K562 (cell line): ENCODE measurements around the gene GUCY1A1. TPM values are rescaled to one million over a fixed set of nuclear protein-coding genes. Genes with fewer than 3 reads are reported as not detected.

Experiments used
- ATAC-seq: fragments of 200-7000 bp; cut with Tn5 transposase; 3 replicates; pipeline ENCODE4 v1.9.1; 2020; ENCODE audit warnings: moderate library complexity
- BruUV-seq: library from RNA; stranded (reverse); fragments of 400-500 nt; replicated peaks from 2 replicates; lab custom pipeline; 2021; lab: Mats Ljungman, UMichigan
- CTCF ChIA-PET: fragments of 300-600 bp; formaldehyde crosslinking; extraction: SDS; loops from one replicate; lab custom pipeline; 2021; ENCODE audit warnings: low intra/inter-chr PET ratio; lab: Yijun Ruan, JAX
- POLR2A ChIA-PET: fragments of 300-600, 350-650 bp; sonication (Branson Sonifier 250); formaldehyde crosslinking; extraction: SDS; loops from one replicate; lab custom pipeline; 2021; ENCODE audit warnings: antibody characterized with exemption, inconsistent platforms; lab: Yijun Ruan, JAX
- DNase-seq, 4 experiments: peaks; one replicate each; pipeline versions ENCODE4 v3.0.0 to v3.0.0-alpha.2; 2011 to 2018; ENCODE audit warnings: low spot score in 3 of 4, mixed read lengths in 3 of 4; ENCODE audit errors: extremely low read depth in 1 of 4
- FAIRE-seq: peaks from 2 replicates; lab custom pipeline; 2011; peaks lifted over from hg19 to GRCh38; lab: Jason Lieb, UNC
- H2AFZ ChIP-seq: 2 replicates; pipeline ENCODE4 v1.6.0; 2011; ENCODE audit warnings: low read depth, low read length, control low read depth, inconsistent platforms
- H3K27ac ChIP-seq: fragments of 200-600 bp; 3 replicates; pipeline ENCODE4 v1.8.0; 2011; ENCODE audit warnings: low read depth, mild to moderate bottlenecking, control low read depth, inconsistent platforms, low read length, moderate library complexity, mixed read lengths; ENCODE audit errors: extremely low read depth
- H3K27me3 ChIP-seq, 2 experiments: fragments of 300-600 bp in 1 of 2; 2 replicates in 1 of 2; 3 replicates in 1 of 2; pipeline versions ENCODE4 v1.6.0 to v1.8.0; 2011; ENCODE audit warnings: inconsistent platforms in 2 of 2, low read length in 2 of 2, mild to moderate bottlenecking in 1 of 2, mixed read lengths in 1 of 2, moderate library complexity in 1 of 2; ENCODE audit not compliant: control insufficient read depth in 2 of 2, insufficient read depth in 2 of 2
- H3K36me3 ChIP-seq: fragments of 300-600 bp; 3 replicates; pipeline ENCODE4 v1.8.0; 2011; ENCODE audit warnings: mild to moderate bottlenecking, low read length, inconsistent platforms; ENCODE audit not compliant: control insufficient read depth, insufficient read depth
- H3K4me1 ChIP-seq, 2 experiments: fragments of 200-600 bp in 1 of 2; replicated peaks in 1 of 2; 2 replicates in 1 of 2; 3 replicates in 1 of 2; pipeline versions ENCODE4 v1.5.1 to v1.8.0; 2011; ENCODE audit warnings: inconsistent platforms in 2 of 2, low read length in 2 of 2, mild to moderate bottlenecking in 1 of 2, mixed read lengths in 1 of 2, moderate library complexity in 1 of 2; ENCODE audit not compliant: control insufficient read depth in 2 of 2, insufficient read depth in 2 of 2
- H3K4me2 ChIP-seq: 2 replicates; pipeline ENCODE4 v1.6.1; 2011; ENCODE audit warnings: low read length, control low read depth, inconsistent platforms, mixed read lengths; ENCODE audit not compliant: insufficient read depth
- H3K4me3 ChIP-seq: fragments of 200-600 bp; sonication (generic), shearing (Covaris generic); 2 replicates; pipeline ENCODE4 v1.5.1; 2016; ENCODE audit warnings: control low read depth, inconsistent platforms
- H3K79me2 ChIP-seq: fragments of 200-600 bp; 3 replicates; pipeline ENCODE4 v1.8.0; 2011; ENCODE audit warnings: low read length, inconsistent platforms; ENCODE audit not compliant: control insufficient read depth, insufficient read depth
- H3K9ac ChIP-seq, 2 experiments: 2 replicates each; pipeline versions ENCODE4 v1.6.0 to v1.6.1; 2011; ENCODE audit warnings: low read depth in 2 of 2, low read length in 2 of 2, control low read depth in 1 of 2, inconsistent platforms in 1 of 2, mild to moderate bottlenecking in 1 of 2, mixed read lengths in 1 of 2; ENCODE audit not compliant: insufficient read depth in 1 of 2
- H3K9me1 ChIP-seq: one replicate; pipeline ENCODE4 v1.6.0; 2011; ENCODE audit warnings: inconsistent platforms, mild to moderate bottlenecking, low read length, moderate library complexity; ENCODE audit not compliant: control insufficient read depth, insufficient read depth
- H3K9me3 ChIP-seq: replicated peaks from 2 replicates; pipeline ENCODE4 v1.5.1; 2011; ENCODE audit warnings: low read depth, low read length, inconsistent platforms; ENCODE audit not compliant: control insufficient read depth, insufficient read depth
- H4K20me1 ChIP-seq: replicated peaks from 2 replicates; pipeline ENCODE4 v1.6.1; 2011; ENCODE audit warnings: low read length, inconsistent platforms, mixed read lengths; ENCODE audit not compliant: control insufficient read depth, insufficient read depth
- ATF2 ChIP-seq: sonication (generic); formaldehyde crosslinking; IDR thresholded peaks from 2 replicates; pipeline ENCODE4 v1.8.1; 2022; ENCODE audit warnings: missing genetic modification reagents
- C11orf30 ChIP-seq: fragments of 450-650 bp; IDR thresholded peaks from 2 replicates; pipeline ENCODE4 v1.6.1; 2016; ENCODE audit warnings: low read depth, mild to moderate bottlenecking
- CHD2 ChIP-seq: IDR thresholded peaks from 2 replicates; pipeline ENCODE4 v1.6.1; 2011; ENCODE audit warnings: low read depth, low read length
- CREB5 ChIP-seq: fragments of 250-450 bp; sonication (Bioruptor Pico); IDR thresholded peaks from 2 replicates; pipeline ENCODE4 v1.5.0; 2020; ENCODE audit warnings: mild to moderate bottlenecking
- NCOA1 ChIP-seq: fragments of 450-650 bp; IDR thresholded peaks from 2 replicates; pipeline ENCODE4 v1.6.1; 2016; ENCODE audit warnings: low read depth
- NFIC ChIP-seq: fragments of 450-650 bp; IDR thresholded peaks from 2 replicates; pipeline ENCODE4 v1.6.1; 2017; ENCODE audit warnings: mild to moderate bottlenecking, inconsistent platforms
- POLR2AphosphoS2 ChIP-seq: IDR thresholded peaks from 2 replicates; pipeline ENCODE4 v1.6.1; 2012; ENCODE audit warnings: low read length, improper control_type of control experiment
- SP1 ChIP-seq: sonication (generic); formaldehyde crosslinking; IDR thresholded peaks from 2 replicates; pipeline ENCODE4 v1.8.1; 2022; ENCODE audit warnings: mild to moderate bottlenecking, missing genetic modification reagents
- ZNF75A ChIP-seq: fragments of 450-650 bp; formaldehyde crosslinking; IDR thresholded peaks from 2 replicates; pipeline ENCODE4 v1.4.0; 2020; ENCODE audit warnings: mild to moderate bottlenecking
- WGBS: fragments of 100-300 bp; shearing (Covaris generic); methylation state at CpG from one replicate; pipeline ENCODE4 v1.1.6; 2016; ENCODE audit warnings: low coverage, mixed read lengths; ENCODE audit not compliant: insufficient coverage; ENCODE audit errors: missing lambda C conversion rate; 5-methylcytosine and 5-hydroxymethylcytosine counted together
- in situ Hi-C: fragments of 300-500 bp; cut with MboI; formaldehyde crosslinking; loops from 4 replicates; pipeline ENCODE4 v1.15.0; 2018; ENCODE audit warnings: inconsistent platforms, mixed read lengths
- intact Hi-C: fragments of 100-400 bp; cut with micrococcal nuclease; formaldehyde crosslinking; loops from 2 replicates; pipeline ENCODE4 v1.14.2; 2022
- polyA plus RNA-seq, 8 experiments: library from polyadenylated mRNA; depleted of rRNA in 4 of 8; stranded (reverse) in 5 of 8; unstranded in 3 of 8; fragments of >200 nt; fragmentation: Nextera tagmentation in 2 of 8; fragmentation: Illumina TruSeq in 1 of 8; extraction: Ambion mirVana in 2 of 8; extraction: Trizol in 1 of 8; gene quantifications; 2 replicates each; pipeline versions ENCODE4 v1.2.1 to v1.2.3, GENCODE V29; 2011 to 2014; ENCODE audit warnings: inconsistent platforms in 1 of 8, missing spikeins in 1 of 8
- total RNA-seq, 7 experiments: library from RNA; depleted of rRNA in 6 of 7; stranded (reverse); fragments of >200 nt in 6 of 7; fragmentation: Illumina TruSeq in 2 of 7; extraction: Trizol in 2 of 7; gene quantifications; 2 replicates each; pipeline versions ENCODE4 v1.2.1 to v1.2.3, GENCODE V29; 2011 to 2021; ENCODE audit warnings: low replicate concordance in 1 of 7

The GUCY1A1 gene
- total and polyA plus RNA-seq, 9 of the 15 experiments (the other 6 are each of a cell fraction or from before 2014, with no cell fraction given) = not detected

- no peak overlapping the region for H3K4me2 ChIP-seq
- H3K4me1 ChIP-seq = no peaks in the 10 kb centered on the region
- in situ Hi-C loops (no loop called here), intact Hi-C loops (no loop called here)
- H3K27ac ChIP-seq = no peak overlapping the region
- BruUV-seq = no TSS peak
- H3K9me3 ChIP-seq = no peaks in the 10 kb centered on the region
- CTCF ChIA-PET = no interaction called here
- H3K9ac ChIP-seq = no peak overlapping the region
- ATAC-seq (no peak), DNase-seq (no peak), FAIRE-seq (no peak)
- POLR2A ChIA-PET = no interaction called here
- H3K36me3 ChIP-seq = no peaks in the 10 kb centered on the region
- no peak overlapping the region for H3K4me3 ChIP-seq
- no peak for TF ChIP-seq CHD2
- TF ChIP-seq C11orf30 = no peak
- TF ChIP-seq CREB5 (CRISPR knock-in tag) = no peak
- TF ChIP-seq ATF2 (CRISPR knock-in tag) = no peak
- no peak for TF ChIP-seq NFIC
- no peak for TF ChIP-seq ZNF75A (CRISPR knock-in tag)
- TF ChIP-seq POLR2AphosphoS2 = no peak
- no peak for TF ChIP-seq SP1 (CRISPR knock-in tag)
- no peak for TF ChIP-seq NCOA1
- H3K9me1 ChIP-seq = no peaks in the 10 kb centered on the region
- no peak overlapping the region for H2AFZ ChIP-seq
- H3K27me3 ChIP-seq = no peaks in the 10 kb centered on the region
- no peaks in the 10 kb centered on the region for H3K79me2 ChIP-seq
- 0% methylated on average over 6 of the region's 6 CpGs for WGBS
- no peaks in the 10 kb centered on the region for H4K20me1 ChIP-seq
Measured at GRCh38 chr4:155696726-155697125, 30.1 kb downstream of the GUCY1A1 start.
